Neural progenitor cell (in vitro differentiated cells): ENCODE data around the gene NR2F6.

Experiments used
- CTCF ChIP-seq: fragments of 200-600 bp; sonication (generic); IDR thresholded peaks from 2 replicates; pipeline ENCODE4 v1.5.1; 2017; ENCODE audit warnings: antibody characterized with exemption, mild to moderate bottlenecking
- EZH2 ChIP-seq: fragments of 200-600 bp; sonication (generic); IDR thresholded peaks from 2 replicates; pipeline ENCODE4 v1.6.1; 2017; ENCODE audit warnings: antibody characterized with exemption, mild to moderate bottlenecking, moderate library complexity

DNA sequence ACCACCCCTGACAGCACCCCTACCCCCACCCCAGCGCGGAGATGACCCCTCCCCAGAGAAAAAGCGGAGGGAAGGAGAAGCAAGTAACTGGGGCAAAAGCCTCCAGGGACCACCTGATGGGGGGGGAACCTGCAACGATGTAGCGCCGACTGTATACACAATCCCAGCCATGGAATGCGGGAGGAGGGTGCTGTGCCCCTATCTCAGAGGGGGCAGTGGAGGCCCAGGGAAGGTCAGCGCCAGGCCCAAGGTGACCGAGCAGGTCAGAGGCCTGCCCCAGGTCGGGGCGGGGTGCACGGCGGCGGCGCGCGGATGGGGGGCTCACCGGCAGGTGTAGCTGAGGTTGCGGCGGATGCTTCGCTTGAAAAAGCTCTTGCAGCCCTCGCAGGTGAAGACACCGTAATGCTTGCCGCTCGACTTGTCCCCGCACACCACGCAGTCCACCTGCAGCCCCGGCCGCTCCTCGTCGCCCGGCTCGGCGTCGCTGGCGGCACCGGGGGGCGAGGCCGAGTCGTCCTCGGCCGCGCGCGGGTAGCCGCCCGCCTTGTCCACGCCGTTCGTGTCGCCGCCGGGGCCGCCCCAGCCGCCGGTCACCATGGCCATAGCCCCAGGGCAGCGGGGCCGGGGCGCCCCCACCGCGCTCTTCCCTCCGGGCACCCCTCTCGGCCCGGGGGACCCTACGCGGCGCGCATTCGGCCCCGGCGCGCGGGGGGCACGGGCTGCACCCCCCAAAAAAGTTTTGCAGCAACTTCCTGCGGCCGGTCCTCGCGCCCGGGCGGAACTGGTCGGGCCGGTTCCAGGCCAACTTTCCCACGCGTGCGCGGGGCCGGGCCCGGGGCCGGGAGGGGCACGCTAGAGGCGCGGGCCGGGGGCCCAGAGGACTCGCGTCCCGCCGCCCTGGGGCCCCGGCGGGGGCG lies 843 bp downstream of the NR2F6 start:
- TF ChIP-seq EZH2, result no peak
- TF ChIP-seq CTCF, result no peak
